HL-60 (cell line): ENCODE data around the gene LAP3.
A peak's percentile ranks its signal among the peaks of the same experiment; 100 is the strongest.

Experiments
- DNase-seq, 2 experiments: peaks; one replicate each; pipeline ENCODE4 v3.0.0-alpha.2; 2010 to 2020; ENCODE audit warnings: low read depth in 1 of 2, low spot score in 1 of 2
- H3K27ac ChIP-seq: fragments of 250-450 bp; sonication (Bioruptor Pico); replicated peaks from 2 replicates; pipeline ENCODE4 v1.5.1; 2020; ENCODE audit warnings: mild to moderate bottlenecking, moderate library complexity
- H3K27me3 ChIP-seq: fragments of 250-450 bp; sonication (Bioruptor Pico); 2 replicates; pipeline ENCODE4 v1.5.1; 2021; ENCODE audit warnings: mild to moderate bottlenecking, moderate library complexity; ENCODE audit not compliant: insufficient read depth, poor library complexity, severe bottlenecking
- H3K4me3 ChIP-seq: replicated peaks from 2 replicates; pipeline ENCODE4 v1.5.1; 2011; ENCODE audit warnings: mild to moderate bottlenecking, control low read depth, low read length; ENCODE audit not compliant: insufficient read depth
- CTCF ChIP-seq: IDR thresholded peaks from one replicate; pipeline ENCODE4 v1.5.1; 2011; ENCODE audit warnings: low read length, control low read depth, inconsistent platforms; ENCODE audit not compliant: insufficient read depth
- GABPA ChIP-seq: IDR thresholded peaks from 2 replicates; pipeline ENCODE4 v1.6.1; 2012; ENCODE audit warnings: low read depth
- POLR2AphosphoS5 ChIP-seq: IDR thresholded peaks from 2 replicates; pipeline ENCODE4 v1.6.1; 2012; ENCODE audit warnings: low read depth
- REST ChIP-seq: IDR thresholded peaks from 2 replicates; pipeline ENCODE4 v1.6.1; 2012; ENCODE audit warnings: low read depth; ENCODE audit not compliant: insufficient replicate concordance
- SPI1 ChIP-seq: IDR thresholded peaks from 2 replicates; pipeline ENCODE4 v1.6.1; 2012; ENCODE audit warnings: low read depth, mild to moderate bottlenecking, borderline replicate concordance
- long read RNA-seq: library from polyadenylated mRNA; unstranded; transcript quantifications from one replicate; pipeline ENCODE4 v2.0.0, GENCODE V29; 2020

LAP3 gene
- long read RNA-seq, transcript LAP3-201 (13 exons, 2,213 nt): major isoform, 696 of 734 reads
- long read RNA-seq, partial matches to known transcripts: 12 of 734 reads
- long read RNA-seq, other reads (novel, unspliced or antisense): 26 of 734 reads

- peak within 1 kb of the TSS; percentile 87 for H3K4me3 ChIP-seq
- H3K27me3 ChIP-seq: no peaks in the 10 kb centered on the region
- H3K27ac ChIP-seq: peak within 1 kb of the TSS; percentile 86
- DNase-seq: peak; percentile 86 to 96
- TF ChIP-seq SPI1 (no peak), REST (peak; percentile 68), POLR2AphosphoS5 (peak; percentile 90)
These were observed at the start of gene LAP3 for GRCh38 chr4:17576932-17577664. TSS of gene LAP3 (plus strand) at chr4:17577198. CDS start at chr4:17577466, 268 bp downstream.

GRCh38 chr4:17528551-17529165 lies 48.3 kb upstream of the LAP3 start:
- TF ChIP-seq REST (no peak), CTCF (no peak), SPI1 (no peak), GABPA (no peak), POLR2AphosphoS5 (no peak)
- Histone ChIP-seq H3K4me3 (no peak overlapping the region), H3K27ac (no peak overlapping the region), H3K27me3 (no peaks in the 10 kb centered on the region)
- DNase-seq: no peak

GRCh38 chr4:17531538-17532285 lies 45.3 kb upstream of the LAP3 start:
- no peak for TF ChIP-seq POLR2AphosphoS5
- no peak for TF ChIP-seq REST
- no peak for TF ChIP-seq GABPA
- no peak for TF ChIP-seq CTCF
- TF ChIP-seq SPI1: no peak
- no peak overlapping the region for H3K27ac ChIP-seq
- DNase-seq: peak in 1 of 2 experiments; percentile 46
- H3K27me3 ChIP-seq: no peaks in the 10 kb centered on the region
- no peak overlapping the region for H3K4me3 ChIP-seq
